Lung (tissue), 12 donors: ENCODE measurements around the gene FUBP1. TPM values are rescaled to one million over a fixed set of nuclear protein-coding genes. Genes with fewer than 3 reads are reported as not detected.

Experiments
- ATAC-seq: fragments of 200-7000 bp; cut with Tn5 transposase; one replicate; pipeline ENCODE4 v1.9.1; 2020; ENCODE audit warnings: moderate number of reproducible peaks; ENCODE audit not compliant: insufficient read depth, low FRiP score
- DNase-seq, 3 donors: peaks; one replicate each; pipeline ENCODE4 v3.0.0-alpha.2; 2013 to 2017
- H3K27ac ChIP-seq, 2 donors: one replicate each; pipeline ENCODE4 v1.5.1; 2013; ENCODE audit warnings: mild to moderate bottlenecking in 2 of 2, moderate library complexity in 2 of 2, control low read depth in 1 of 2, inconsistent platforms in 1 of 2, low read depth in 1 of 2, low read length in 1 of 2
- H3K27me3 ChIP-seq, 3 donors: one replicate each; pipeline ENCODE4 v1.5.1; 2013; ENCODE audit warnings: low read length in 2 of 3; ENCODE audit not compliant: control insufficient read depth in 3 of 3, insufficient read depth in 3 of 3
- H3K36me3 ChIP-seq, 4 donors: one replicate each; pipeline ENCODE4 v1.5.1; 2013; ENCODE audit warnings: low read length in 4 of 4, mild to moderate bottlenecking in 1 of 4, moderate library complexity in 1 of 4; ENCODE audit not compliant: control insufficient read depth in 4 of 4, insufficient read depth in 4 of 4
- H3K4me1 ChIP-seq, 5 donors: one replicate each; pipeline ENCODE4 v1.5.1; 2013; ENCODE audit warnings: low read length in 5 of 5, mild to moderate bottlenecking in 2 of 5, moderate library complexity in 1 of 5; ENCODE audit not compliant: control insufficient read depth in 5 of 5, insufficient read depth in 5 of 5
- H3K4me3 ChIP-seq: one replicate; pipeline ENCODE4 v1.5.1; 2013; ENCODE audit warnings: mild to moderate bottlenecking, control low read depth, moderate library complexity
- H3K9ac ChIP-seq, 2 donors: one replicate each; pipeline ENCODE4 v1.5.1; 2013; ENCODE audit warnings: low read length in 2 of 2, control low read depth in 1 of 2; ENCODE audit not compliant: insufficient read depth in 1 of 2
- H3K9me3 ChIP-seq, 4 donors: one replicate each; pipeline ENCODE4 v1.5.1; 2013; ENCODE audit warnings: low read length in 3 of 4, mild to moderate bottlenecking in 1 of 4, moderate library complexity in 1 of 4; ENCODE audit not compliant: control insufficient read depth in 4 of 4, insufficient read depth in 3 of 4
- WGBS, 2 donors: extraction: QIAGEN DNeasy Blood & Tissue Kit; methylation state at CpG; one replicate each; pipeline ENCODE4 v1.1.7; 2013; 5-methylcytosine and 5-hydroxymethylcytosine counted together
- polyA plus RNA-seq, 2 donors: library from polyadenylated mRNA; stranded (reverse); fragments of 200-250 nt; gene quantifications; one replicate each; pipeline ENCODE4 v1.2.1, GENCODE V29; 2013
- total RNA-seq, 2 donors: library from RNA; depleted of rRNA in 1 of 2; stranded (reverse); fragments of >200 nt in 1 of 2; gene quantifications; one replicate each; pipeline ENCODE4 v1.2.1, GENCODE V29; 2014 to 2021
- TF ChIP-seq, protein P1 (sequence below): IDR thresholded peaks from 2 replicates; pipeline ENCODE4 v1.5.1; 2012; ENCODE audit warnings: mild to moderate bottlenecking; ENCODE audit errors: control extremely low read depth, extremely low read depth
- donor health status: control.
- donor health status: control.
- donor health status: Bipolar disorder and iron deficiency.
- donor health status: healthy.
- donor health status: DM: yes; HTN: yes; CAD: no.

The FUBP1 gene
- total and polyA plus RNA-seq, 4 donors: 39.1 to 324 (median 70.5) TPM

DNA sequence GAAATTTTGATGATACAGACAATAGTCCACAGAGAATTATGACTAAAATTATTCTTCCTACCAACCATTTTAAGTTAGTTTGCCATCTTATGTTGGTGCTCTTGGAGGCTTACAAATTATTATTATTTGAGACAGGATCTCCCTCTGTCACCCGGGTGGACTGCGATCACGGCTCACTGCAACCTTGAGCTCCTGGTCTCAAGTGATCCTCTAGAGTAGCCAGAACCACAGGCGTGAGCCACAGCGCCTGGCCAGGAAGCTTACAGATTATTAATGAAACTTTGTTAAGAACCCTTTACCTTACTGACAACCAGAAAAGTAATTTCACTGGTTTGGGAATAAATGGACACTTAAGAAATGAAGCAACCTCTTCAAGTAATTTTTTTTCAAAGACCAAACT is 17.9 kb upstream of the FUBP1 start:
- H3K4me3 ChIP-seq: no peak overlapping the region
- H3K27ac ChIP-seq: no peak overlapping the region
- no peak for DNase-seq
- no peaks in the 10 kb centered on the region for H3K9me3 ChIP-seq
- H3K27me3 ChIP-seq: peaks cover 0 to 4% (median 0%) of the 10 kb centered on the region in 3 donors
- no peak for ATAC-seq
- TF ChIP-seq, protein P1, sequence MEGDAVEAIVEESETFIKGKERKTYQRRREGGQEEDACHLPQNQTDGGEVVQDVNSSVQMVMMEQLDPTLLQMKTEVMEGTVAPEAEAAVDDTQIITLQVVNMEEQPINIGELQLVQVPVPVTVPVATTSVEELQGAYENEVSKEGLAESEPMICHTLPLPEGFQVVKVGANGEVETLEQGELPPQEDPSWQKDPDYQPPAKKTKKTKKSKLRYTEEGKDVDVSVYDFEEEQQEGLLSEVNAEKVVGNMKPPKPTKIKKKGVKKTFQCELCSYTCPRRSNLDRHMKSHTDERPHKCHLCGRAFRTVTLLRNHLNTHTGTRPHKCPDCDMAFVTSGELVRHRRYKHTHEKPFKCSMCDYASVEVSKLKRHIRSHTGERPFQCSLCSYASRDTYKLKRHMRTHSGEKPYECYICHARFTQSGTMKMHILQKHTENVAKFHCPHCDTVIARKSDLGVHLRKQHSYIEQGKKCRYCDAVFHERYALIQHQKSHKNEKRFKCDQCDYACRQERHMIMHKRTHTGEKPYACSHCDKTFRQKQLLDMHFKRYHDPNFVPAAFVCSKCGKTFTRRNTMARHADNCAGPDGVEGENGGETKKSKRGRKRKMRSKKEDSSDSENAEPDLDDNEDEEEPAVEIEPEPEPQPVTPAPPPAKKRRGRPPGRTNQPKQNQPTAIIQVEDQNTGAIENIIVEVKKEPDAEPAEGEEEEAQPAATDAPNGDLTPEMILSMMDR: no peak
- 96 to 98% methylated on average over 5 of the region's 5 CpGs for WGBS, 2 donors
- peaks cover 0 to 6% (median 0%) of the 10 kb centered on the region in 5 donors for H3K4me1 ChIP-seq
- H3K36me3 ChIP-seq: peaks cover 0 to 3% (median under 1%) of the 10 kb centered on the region in 4 donors
- no peak overlapping the region for H3K9ac ChIP-seq

DNA sequence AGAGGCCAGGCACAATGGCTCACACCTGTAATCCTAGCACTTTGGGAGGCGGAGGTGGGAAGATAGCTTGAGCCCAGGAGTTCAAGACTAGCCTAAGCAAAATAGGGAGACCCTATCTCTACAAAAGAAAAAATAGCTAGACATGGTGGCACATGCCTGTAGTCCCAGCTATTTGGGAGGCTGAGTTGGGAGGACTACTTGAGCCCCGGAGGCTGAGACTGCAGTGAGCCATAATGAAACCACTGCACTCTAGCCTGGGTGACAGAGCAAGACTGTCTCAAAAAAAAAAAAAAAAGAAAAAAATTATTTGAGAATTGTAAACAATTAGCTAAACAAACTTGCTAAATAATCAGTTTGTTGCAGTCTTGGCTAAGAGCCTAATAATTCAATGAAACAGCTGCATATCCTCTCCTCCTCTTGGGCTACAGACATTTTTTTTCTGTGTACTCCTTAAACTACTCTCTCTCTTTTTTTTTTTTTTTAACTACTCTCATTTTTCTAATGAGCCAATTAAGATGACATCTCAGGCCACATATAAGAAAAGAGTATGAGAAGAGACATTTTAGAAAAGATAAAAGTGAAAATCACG is 15.3 kb upstream of the FUBP1 start:
- ATAC-seq: no peak
- Histone ChIP-seq H3K9me3 (no peaks in the 10 kb centered on the region), H3K4me1 (peaks cover 0 to 6% (median 0%) of the 10 kb centered on the region in 5 donors), H3K27me3 (no peaks in the 10 kb centered on the region), H3K9ac (no peak overlapping the region), H3K4me3 (no peak overlapping the region), H3K36me3 (peaks cover 0 to 6% (median 2%) of the 10 kb centered on the region in 4 donors), H3K27ac (no peak overlapping the region)
- DNase-seq: peak in 2 of 3 donors; percentile 89 to 93
- TF ChIP-seq, protein P1: no peak
- 87 to 93% methylated on average over 3 of the region's 3 CpGs for WGBS, 2 donors

DNA sequence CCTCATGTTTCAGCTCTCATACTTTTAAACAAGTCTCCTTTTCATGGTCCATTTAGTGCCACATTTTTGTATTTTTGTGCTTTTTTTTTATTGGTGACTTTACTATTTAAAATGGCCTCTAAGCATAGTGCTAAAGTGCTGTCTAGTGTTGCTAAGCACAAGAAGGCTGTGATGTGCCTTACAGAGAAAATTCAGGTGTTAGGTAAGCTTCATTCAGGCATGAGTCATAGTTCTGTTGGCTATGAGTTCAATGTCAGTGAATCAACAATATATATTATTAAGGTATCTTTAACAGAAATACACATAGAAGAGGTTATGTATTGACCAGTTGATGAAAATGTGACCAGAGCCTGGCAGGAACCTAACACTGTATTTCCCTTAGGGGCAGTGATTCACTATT is 12.8 kb upstream of the FUBP1 start:
- H3K4me3 ChIP-seq: no peak overlapping the region
- no peak overlapping the region for H3K9ac ChIP-seq
- ATAC-seq: no peak
- H3K27ac ChIP-seq: no peak overlapping the region
- H3K4me1 ChIP-seq: peaks cover 0 to 7% (median 3%) of the 10 kb centered on the region in 5 donors
- H3K36me3 ChIP-seq: peaks cover 0 to 6% (median 1%) of the 10 kb centered on the region in 4 donors
- H3K27me3 ChIP-seq: no peaks in the 10 kb centered on the region
- TF ChIP-seq, protein P1: no peak
- DNase-seq: no peak
- no peaks in the 10 kb centered on the region for H3K9me3 ChIP-seq
